ENCODE results near the gene MRPS31. TPM values are rescaled to one million over a fixed set of nuclear protein-coding genes. Genes with fewer than 3 reads are reported as not detected.

Gene MRPS31
- polyA plus RNA-seq, 3 donors = 9.5 to 11.4 (median 11.3) TPM

- Histone ChIP-seq H3K27ac (ENCODE audit: low read depth in 1 of 2, low read length in 2 of 2) (no peak overlapping the region), H3K4me1 (ENCODE audit: control insufficient read depth in 1 of 2, insufficient read depth in 2 of 2, low read length in 2 of 2) (peaks cover 12 to 16% of the 10 kb centered on the region in 2 donors), H3K79me2 (ENCODE audit: insufficient read depth, low read length) (no peaks in the 10 kb centered on the region), H3K27me3 (ENCODE audit: control insufficient read depth in 2 of 2, insufficient read depth in 2 of 2, low read length in 2 of 2) (no peaks in the 10 kb centered on the region), H2AFZ (ENCODE audit: insufficient read depth, low read depth, low read length, poor library complexity, severe bottlenecking) (no peak overlapping the region), H3K9ac (ENCODE audit: insufficient read depth, low read length, poor library complexity, severe bottlenecking) (no peak overlapping the region), H3K4me2 (replicated peaks; ENCODE audit: extremely low read depth, low read length, poor library complexity, severe bottlenecking) (no peak overlapping the region), H3K36me3 (replicated peaks in 1 of 2; ENCODE audit: control insufficient read depth in 1 of 2, insufficient read depth in 2 of 2, low read length in 2 of 2) (no peaks in the 10 kb centered on the region), H4K20me1 (ENCODE audit: insufficient read depth, low read length) (no peaks in the 10 kb centered on the region), H3K4me3 (replicated peaks in 1 of 3; ENCODE audit: low read depth in 2 of 3, low read length in 3 of 3) (no peak overlapping the region), H3K9me3 (replicated peaks in 1 of 2; ENCODE audit: control insufficient read depth in 1 of 2, insufficient read depth in 1 of 2, low read length in 2 of 2) (no peaks in the 10 kb centered on the region)
- Mint-ChIP-seq H3K9me3 (peaks cover 0 to 2% (median 0%) of the 10 kb centered on the region in 7 donors), H3K27ac (no peak overlapping the region), H3K27me3 (ENCODE audit: low read depth in 3 of 3) (peaks cover 0 to 6% (median 2%) of the 10 kb centered on the region in 3 donors), H3K4me3 (no peak overlapping the region), H3K4me1 (peaks cover 14% of the 10 kb centered on the region), H3K36me3 (peaks cover 4 to 24% of the 10 kb centered on the region in 2 donors)
- intact Hi-C loops (cut with micrococcal nuclease) = no loop called here
- TF ChIP-seq CTCF (IDR thresholded peaks at IDR 0.05) = no peak
- no CpG with 5 or more reads among the region's 3 CpGs for WGBS (ENCODE audit: insufficient coverage)
- no peak for DNase-seq
These were observed 22.3 kb upstream of the MRPS31 start for GRCh38 chr13:40793339-40793738.

GRCh38 chr13:40792284-40793051, 21.5 kb upstream of the MRPS31 start:
- Histone ChIP-seq H3K27me3 (ENCODE audit: control insufficient read depth in 2 of 2, insufficient read depth in 2 of 2, low read length in 2 of 2) (no peaks in the 10 kb centered on the region), H3K9ac (ENCODE audit: insufficient read depth, low read length, poor library complexity, severe bottlenecking) (no peak overlapping the region), H3K36me3 (replicated peaks in 1 of 2; ENCODE audit: control insufficient read depth in 1 of 2, insufficient read depth in 2 of 2, low read length in 2 of 2) (no peaks in the 10 kb centered on the region), H4K20me1 (ENCODE audit: insufficient read depth, low read length) (no peaks in the 10 kb centered on the region), H3K79me2 (ENCODE audit: insufficient read depth, low read length) (no peaks in the 10 kb centered on the region), H3K9me3 (replicated peaks in 1 of 2; ENCODE audit: control insufficient read depth in 1 of 2, insufficient read depth in 1 of 2, low read length in 2 of 2) (no peaks in the 10 kb centered on the region), H3K4me3 (replicated peaks in 1 of 3; ENCODE audit: low read depth in 2 of 3, low read length in 3 of 3) (no peak overlapping the region), H3K4me2 (replicated peaks; ENCODE audit: extremely low read depth, low read length, poor library complexity, severe bottlenecking) (no peak overlapping the region), H3K27ac (ENCODE audit: low read depth in 1 of 2, low read length in 2 of 2) (no peak overlapping the region), H2AFZ (ENCODE audit: insufficient read depth, low read depth, low read length, poor library complexity, severe bottlenecking) (no peak overlapping the region), H3K4me1 (ENCODE audit: control insufficient read depth in 1 of 2, insufficient read depth in 2 of 2, low read length in 2 of 2) (peaks cover 12 to 16% of the 10 kb centered on the region in 2 donors)
- WGBS (ENCODE audit: insufficient coverage) = 94% methylated on average over 7 of the region's 10 CpGs
- H3K36me3 Mint-ChIP-seq = peaks cover 4 to 20% of the 10 kb centered on the region in 2 donors
- peaks cover 0 to 6% (median 2%) of the 10 kb centered on the region in 3 donors for H3K27me3 Mint-ChIP-seq (ENCODE audit: low read depth in 3 of 3)
- peaks cover 12% of the 10 kb centered on the region for H3K4me1 Mint-ChIP-seq
- H3K27ac Mint-ChIP-seq = no peak overlapping the region
- no peak for TF ChIP-seq CTCF (IDR thresholded peaks at IDR 0.05)
- DNase-seq = no peak
- intact Hi-C loops (cut with micrococcal nuclease) = no loop called here
- no peak overlapping the region for H3K4me3 Mint-ChIP-seq
- H3K9me3 Mint-ChIP-seq = peaks cover 0 to 2% (median 0%) of the 10 kb centered on the region in 7 donors

All from CD14-positive monocyte (primary cell).